IPS DF 6.9 (cell line): ENCODE measurements around the gene ILKAP.

Experiments used
- DNase-seq: peaks from one replicate; pipeline ENCODE4 v3.0.0-alpha.2; 2013; ENCODE audit warnings: low read depth, low spot score
- H3K27ac ChIP-seq: one replicate; pipeline ENCODE4 v1.5.1; 2013; ENCODE audit warnings: low read length, control low read depth
- H3K27me3 ChIP-seq: 2 replicates; pipeline ENCODE4 v1.6.1; 2013; ENCODE audit warnings: mild to moderate bottlenecking, low read length; ENCODE audit not compliant: control insufficient read depth, insufficient read depth
- H3K36me3 ChIP-seq: 2 replicates; pipeline ENCODE4 v1.6.1; 2013; ENCODE audit warnings: low read length; ENCODE audit not compliant: control insufficient read depth, insufficient read depth
- H3K4me1 ChIP-seq: 2 replicates; pipeline ENCODE4 v1.6.1; 2013; ENCODE audit warnings: low read length; ENCODE audit not compliant: control insufficient read depth, insufficient read depth
- H3K4me3 ChIP-seq: 2 replicates; pipeline ENCODE4 v1.5.1; 2013; ENCODE audit warnings: mild to moderate bottlenecking, low read length
- H3K9me3 ChIP-seq: 2 replicates; pipeline ENCODE4 v1.6.1; 2013; ENCODE audit warnings: low read length, inconsistent platforms; ENCODE audit not compliant: control insufficient read depth, insufficient read depth
- WGBS: extraction: QIAGEN DNeasy Blood & Tissue Kit; methylation state at CpG from one replicate; pipeline ENCODE4 v1.1.7; 2013; ENCODE audit warnings: mixed read lengths, missing lambda C conversion rate; ENCODE audit not compliant: insufficient read length, insufficient coverage; 5-methylcytosine and 5-hydroxymethylcytosine counted together

The ILKAP gene

GRCh38 chr2:238149841-238150572, 53.5 kb downstream of the ILKAP start:
- H3K4me3 ChIP-seq = no peak overlapping the region
- no peaks in the 10 kb centered on the region for H3K27me3 ChIP-seq
- DNase-seq = no peak
- no peaks in the 10 kb centered on the region for H3K36me3 ChIP-seq
- no peak overlapping the region for H3K27ac ChIP-seq
- peaks cover 4% of the 10 kb centered on the region for H3K4me1 ChIP-seq
- WGBS = no CpG with 5 or more reads among the region's 14 CpGs
- H3K9me3 ChIP-seq = no peaks in the 10 kb centered on the region

- no peak for DNase-seq
- Histone ChIP-seq H3K27me3 (no peaks in the 10 kb centered on the region), H3K4me3 (no peak overlapping the region), H3K27ac (no peak overlapping the region), H3K36me3 (no peaks in the 10 kb centered on the region), H3K9me3 (no peaks in the 10 kb centered on the region), H3K4me1 (peaks cover 4% of the 10 kb centered on the region)
- WGBS = no CpG with 5 or more reads among the region's 15 CpGs
These were observed 54.5 kb downstream of the ILKAP start for GRCh38 chr2:238148981-238149380.

- Histone ChIP-seq H3K27me3 (no peaks in the 10 kb centered on the region), H3K4me3 (no peak overlapping the region), H3K27ac (no peak overlapping the region), H3K36me3 (no peaks in the 10 kb centered on the region), H3K4me1 (peaks cover 6% of the 10 kb centered on the region), H3K9me3 (no peaks in the 10 kb centered on the region)
- no CpG with 5 or more reads among the region's 13 CpGs for WGBS
- DNase-seq = no peak
These were observed 56.5 kb downstream of the ILKAP start for GRCh38 chr2:238146884-238147544.

- H3K27ac ChIP-seq = no peak overlapping the region
- no CpG with 5 or more reads among the region's 12 CpGs for WGBS
These were observed 57.6 kb downstream of the ILKAP start for GRCh38 chr2:238145851-238146250.

GRCh38 chr2:238145046-238145445, 58.4 kb downstream of the ILKAP start:
- no peaks in the 10 kb centered on the region for H3K9me3 ChIP-seq

More at GRCh38 chr2:238145851-238146250, 57.6 kb downstream of the ILKAP start:
- peaks cover 2% of the 10 kb centered on the region; the same call in 1 of the 2 replicates for H3K4me1 ChIP-seq
- no peaks in the 10 kb centered on the region for H3K36me3 ChIP-seq
- H3K27me3 ChIP-seq = no peaks in the 10 kb centered on the region
- no peak overlapping the region for H3K4me3 ChIP-seq
- no peaks in the 10 kb centered on the region for H3K9me3 ChIP-seq
- DNase-seq = no peak

GRCh38 chr2:238144262-238144661, 59.2 kb downstream of the ILKAP start:
- DNase-seq = no peak
- no peak overlapping the region for H3K27ac ChIP-seq
- no peaks in the 10 kb centered on the region for H3K9me3 ChIP-seq
- H3K4me1 ChIP-seq = peaks cover 2% of the 10 kb centered on the region; the same call in 1 of the 2 replicates
- H3K27me3 ChIP-seq = no peaks in the 10 kb centered on the region
- no CpG with 5 or more reads among the region's 5 CpGs for WGBS
- H3K4me3 ChIP-seq = no peak overlapping the region
- H3K36me3 ChIP-seq = no peaks in the 10 kb centered on the region

More at GRCh38 chr2:238145046-238145445, 58.4 kb downstream of the ILKAP start:
- peaks cover 2% of the 10 kb centered on the region; the same call in 1 of the 2 replicates for H3K4me1 ChIP-seq
- no peak for DNase-seq
- no CpG with 5 or more reads among the region's 12 CpGs for WGBS
- H3K27ac ChIP-seq = no peak overlapping the region
- H3K4me3 ChIP-seq = no peak overlapping the region; the same call in 1 of the 2 replicates
- no peaks in the 10 kb centered on the region for H3K27me3 ChIP-seq
- no peaks in the 10 kb centered on the region for H3K36me3 ChIP-seq

- WGBS = no CpG with 5 or more reads among the region's 20 CpGs
- Histone ChIP-seq H3K4me1 (peaks cover 2% of the 10 kb centered on the region; the same call in 1 of the 2 replicates), H3K36me3 (no peaks in the 10 kb centered on the region), H3K4me3 (no peak overlapping the region), H3K27ac (no peak overlapping the region), H3K9me3 (no peaks in the 10 kb centered on the region), H3K27me3 (no peaks in the 10 kb centered on the region)
- no peak for DNase-seq
These were observed 60.1 kb downstream of the ILKAP start for GRCh38 chr2:238143239-238143951.

GRCh38 chr2:238142382-238143205, 60.9 kb downstream of the ILKAP start:
- Histone ChIP-seq H3K27ac (no peak overlapping the region), H3K4me3 (no peak overlapping the region)
- no peak for DNase-seq

GRCh38 chr2:238141541-238142318, 61.8 kb downstream of the ILKAP start:
- no peak overlapping the region for H3K27ac ChIP-seq
- no CpG with 5 or more reads among the region's 10 CpGs for WGBS
- H3K9me3 ChIP-seq = no peaks in the 10 kb centered on the region
- H3K27me3 ChIP-seq = no peaks in the 10 kb centered on the region
- peaks cover 2% of the 10 kb centered on the region; the same call in 1 of the 2 replicates for H3K4me1 ChIP-seq
- no peak for DNase-seq
- no peak overlapping the region for H3K4me3 ChIP-seq
- H3K36me3 ChIP-seq = no peaks in the 10 kb centered on the region

More at GRCh38 chr2:238142382-238143205, 60.9 kb downstream of the ILKAP start:
- Histone ChIP-seq H3K4me1 (peaks cover 2% of the 10 kb centered on the region; the same call in 1 of the 2 replicates), H3K9me3 (no peaks in the 10 kb centered on the region), H3K27me3 (no peaks in the 10 kb centered on the region), H3K36me3 (no peaks in the 10 kb centered on the region)
- WGBS = no CpG with 5 or more reads among the region's 30 CpGs
